GM19452 (cell line): ENCODE results near the gene OR2D2.
A peak's percentile ranks its signal among the peaks of the same experiment; 100 is the strongest.
"Not testable (repeated sequence)": the region's sequence is repeated elsewhere in the genome, so short reads cannot be mapped to it uniquely, and the experiment has no call there.

ENCODE experiments used
- ATAC-seq: cut with Tn5 transposase; IDR thresholded peaks from one replicate; pipeline ENCODE4 v1.9.1; 2021; ENCODE audit not compliant: unreplicated experiment

OR2D2 gene

GRCh38 chr11:6892400-6892799 is at the start of gene OR2D2:
OR2D2 (minus strand) TSS chr11:6892500; CDS start chr11:6892500, 0 bp downstream.
- no peak for ATAC-seq

- ATAC-seq: no peak
These were observed 49.7 kb upstream of the OR2D2 start for GRCh38 chr11:6941970-6942369.

GRCh38 chr11:6932145-6932544 is 39.8 kb upstream of the OR2D2 start:
- ATAC-seq: no peak

- ATAC-seq: no peak
These were observed 38.9 kb upstream of the OR2D2 start for GRCh38 chr11:6931146-6931713.

- no peak for ATAC-seq
These were observed 36.6 kb upstream of the OR2D2 start for GRCh38 chr11:6928916-6929315.

- peak; percentile 77 for ATAC-seq
These were observed 34.8 kb upstream of the OR2D2 start for GRCh38 chr11:6927030-6927617.

GRCh38 chr11:6926208-6927029 is 34.1 kb upstream of the OR2D2 start, which contains the start of gene ZNF215:
ZNF215 (plus strand) TSS chr11:6926426; CDS start chr11:6932273, 5,847 bp downstream.
- peak; percentile 50 for ATAC-seq

GRCh38 chr11:6925636-6926207 is 33.4 kb upstream of the OR2D2 start:
- peak; percentile 3 for ATAC-seq

- ATAC-seq: no peak
These were observed 32.8 kb upstream of the OR2D2 start for GRCh38 chr11:6925007-6925577.

GRCh38 chr11:6920702-6921101 is 28.4 kb upstream of the OR2D2 start, which contains the start of gene OR2D3:
OR2D3 (plus strand) TSS chr11:6921002; CDS start chr11:6921002, 0 bp downstream.
- no peak for ATAC-seq

- ATAC-seq: no peak
These were observed 27.4 kb upstream of the OR2D2 start for GRCh38 chr11:6919698-6920097.

- no peak for ATAC-seq
These were observed 19.6 kb upstream of the OR2D2 start for GRCh38 chr11:6911948-6912347.

GRCh38 chr11:6911378-6911777 is 19.1 kb upstream of the OR2D2 start:
- ATAC-seq: no peak

GRCh38 chr11:6904804-6905203 is 12.5 kb upstream of the OR2D2 start:
- not testable (repeated sequence) for ATAC-seq

GRCh38 chr11:6900327-6900999 is 8.2 kb upstream of the OR2D2 start:
- no peak for ATAC-seq

- ATAC-seq: no peak
These were observed 6.6 kb upstream of the OR2D2 start for GRCh38 chr11:6898911-6899310.

- ATAC-seq: peak; percentile 96
These were observed 2.7 kb upstream of the OR2D2 start for GRCh38 chr11:6895010-6895409.

GRCh38 chr11:6894097-6894496 is 1.8 kb upstream of the OR2D2 start:
- ATAC-seq: no peak

GRCh38 chr11:6889835-6890234 is 2.5 kb downstream of the OR2D2 start:
- no peak for ATAC-seq

- ATAC-seq: no peak
These were observed 3.5 kb downstream of the OR2D2 start for GRCh38 chr11:6888830-6889229.

GRCh38 chr11:6887711-6888110 is 4.6 kb downstream of the OR2D2 start:
- not testable (repeated sequence) for ATAC-seq
